ENCODE results near the gene TMC1.

The TMC1 gene

DNA sequence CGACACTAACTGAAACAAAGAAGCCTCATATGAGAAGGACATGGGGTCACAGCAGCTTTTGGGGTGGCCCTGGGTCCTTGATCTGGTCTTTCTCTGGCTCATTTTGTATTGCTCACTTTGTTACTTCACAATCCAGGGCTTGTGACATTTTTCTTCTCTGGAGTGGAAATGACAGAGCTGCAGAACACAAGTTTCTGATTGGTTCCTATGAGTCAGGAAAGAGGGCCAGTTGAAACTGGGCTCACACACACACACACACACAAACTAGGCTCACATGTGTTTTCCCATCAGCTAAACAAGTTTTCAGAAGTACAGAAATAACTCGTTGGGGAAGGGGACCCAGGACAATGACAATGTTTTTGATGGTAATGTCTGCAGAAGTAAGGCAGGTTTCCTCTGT is 54.3 kb downstream of the TMC1 start:
- no peak for DNase-seq (ENCODE audit: low read depth)

DNA sequence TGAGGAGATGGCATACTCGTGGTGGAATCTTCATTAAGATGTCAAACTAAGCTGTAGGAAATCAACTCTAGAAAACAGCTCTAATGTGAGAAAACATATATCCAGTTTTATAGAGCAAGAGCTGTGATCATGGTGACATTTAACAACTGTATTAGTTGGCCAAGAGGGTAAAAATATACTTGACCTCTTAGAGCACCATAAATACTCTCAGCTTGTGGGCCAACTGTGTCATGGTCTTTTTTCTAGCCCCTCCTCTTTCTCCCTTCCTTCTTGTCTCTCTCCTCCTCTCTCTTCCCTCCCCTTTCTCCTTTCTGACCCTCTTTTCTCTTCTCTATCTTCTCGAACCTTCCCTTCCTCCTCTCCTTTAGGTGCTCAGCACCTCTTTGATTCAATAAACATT is 54.7 kb downstream of the TMC1 start:
- DNase-seq (ENCODE audit: low read depth) = no peak

DNA sequence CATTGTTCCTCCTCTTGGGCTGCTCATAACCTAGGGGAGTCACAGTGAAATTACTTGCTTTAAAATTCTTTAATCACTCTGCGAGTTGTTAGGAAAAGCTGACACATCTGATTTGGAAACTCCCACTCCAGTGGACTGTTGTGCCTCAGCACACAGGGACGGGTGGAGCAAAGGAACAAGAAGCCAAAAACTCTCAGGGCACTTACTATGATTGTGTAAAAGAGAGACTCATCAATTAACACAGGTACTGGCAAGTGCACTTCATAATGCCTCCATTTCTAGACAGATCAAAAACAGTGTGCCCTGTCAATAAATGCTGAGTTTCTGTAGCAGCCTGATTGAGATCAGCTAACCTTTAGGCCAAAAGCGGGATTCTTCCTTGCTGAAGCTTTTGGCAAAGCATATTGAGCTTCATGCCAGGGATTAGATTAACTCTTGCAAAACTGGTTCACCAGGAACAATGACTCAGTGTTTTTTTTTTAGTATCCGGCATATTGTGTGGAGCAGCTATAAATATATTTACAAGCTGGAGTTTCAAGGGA is 55.9 kb downstream of the TMC1 start:
- DNase-seq (ENCODE audit: low read depth) = peak; percentile 93

DNA sequence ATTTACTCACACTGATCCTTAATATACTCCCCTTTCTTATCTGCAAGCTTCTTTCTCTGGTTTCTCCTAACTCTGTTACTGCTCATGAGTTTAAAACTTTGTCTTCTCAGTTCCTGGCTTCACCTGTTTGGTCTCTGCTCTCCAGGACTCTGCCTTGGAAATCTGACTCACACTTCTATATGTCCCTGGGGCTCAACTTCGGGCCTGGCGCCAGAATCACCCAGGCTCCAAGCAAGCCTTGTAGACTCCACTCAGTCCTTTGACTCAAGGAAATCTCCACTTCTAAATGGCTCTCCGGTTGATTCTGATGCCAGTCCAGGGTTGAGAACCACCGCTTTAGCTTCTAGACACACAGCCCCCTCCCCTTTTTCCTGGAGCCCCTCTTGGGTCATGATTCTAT is 57.8 kb downstream of the TMC1 start:
- peak; percentile 77 for DNase-seq (ENCODE audit: low read depth)

DNA sequence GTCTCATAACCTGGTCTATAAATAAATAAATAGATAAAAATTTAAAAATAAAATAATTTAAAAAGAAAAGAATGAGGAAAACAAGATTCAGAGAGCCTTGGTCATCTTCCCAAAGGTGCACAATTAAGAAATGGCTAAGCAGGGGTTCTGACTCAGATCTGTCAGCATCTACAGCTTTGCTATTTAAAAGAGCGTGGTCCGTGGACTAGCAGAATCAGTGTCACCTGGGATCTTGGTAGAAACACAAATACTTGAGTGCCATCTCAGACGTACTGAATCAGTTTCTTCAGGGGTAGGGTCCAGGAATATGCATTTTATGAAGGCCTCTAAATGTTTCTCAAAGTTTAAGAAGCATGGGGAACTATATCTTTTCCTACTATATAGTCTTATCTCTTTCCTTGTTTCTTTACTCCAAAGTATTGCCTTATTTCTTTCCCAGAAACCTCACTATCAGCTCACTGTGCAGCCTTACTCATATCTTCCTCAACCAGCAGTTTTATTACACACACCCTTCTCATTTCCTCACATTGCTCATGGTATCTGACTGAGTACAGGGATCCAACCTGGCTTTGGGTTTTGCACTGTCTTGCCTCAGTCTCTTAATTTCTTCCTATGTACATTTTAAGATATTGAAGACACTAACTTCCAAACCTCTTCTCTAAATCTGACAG is 58.6 kb downstream of the TMC1 start:
- DNase-seq (ENCODE audit: low read depth) = peak; percentile 69

DNA sequence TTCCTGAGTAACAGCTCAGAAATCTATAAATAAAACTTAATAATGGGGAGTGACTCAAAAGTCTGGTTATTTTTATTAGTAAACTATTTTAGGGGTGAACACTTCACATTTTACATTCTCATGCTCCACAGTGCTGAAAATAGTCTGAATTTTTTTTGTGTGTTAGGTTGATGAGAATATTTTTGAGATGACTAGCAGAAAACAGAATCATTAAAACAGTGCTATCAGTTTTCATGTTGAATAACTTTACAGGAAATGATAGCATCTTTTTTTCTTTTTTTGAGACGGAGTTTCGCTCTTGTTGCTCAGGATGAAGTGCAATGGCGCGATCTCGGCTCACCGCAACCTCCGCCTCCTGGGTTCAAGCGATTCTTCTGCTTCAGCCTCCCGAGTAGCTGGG is 60.3 kb downstream of the TMC1 start:
- peak; percentile 95 for DNase-seq (ENCODE audit: low read depth)

DNA sequence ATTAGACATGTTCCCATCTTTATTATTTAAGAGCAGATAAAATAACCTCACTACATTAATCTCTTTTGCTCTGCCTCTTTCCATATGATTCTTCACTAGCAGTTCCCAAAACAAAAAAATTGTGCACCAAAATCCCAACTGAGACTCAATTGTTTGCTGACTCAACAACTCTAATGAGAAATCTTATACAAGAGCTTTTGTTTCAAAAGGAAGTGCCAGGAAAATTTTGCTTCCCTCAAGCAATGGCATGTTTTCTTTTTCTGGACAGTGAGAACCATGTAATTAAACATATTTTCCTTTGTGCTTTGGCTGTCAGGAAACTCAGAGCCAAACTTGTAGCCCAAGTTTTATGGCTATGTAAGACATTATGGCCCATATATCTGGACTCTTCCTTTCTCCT is 62.0 kb downstream of the TMC1 start:
- DNase-seq (ENCODE audit: low read depth) = peak; percentile 75

DNA sequence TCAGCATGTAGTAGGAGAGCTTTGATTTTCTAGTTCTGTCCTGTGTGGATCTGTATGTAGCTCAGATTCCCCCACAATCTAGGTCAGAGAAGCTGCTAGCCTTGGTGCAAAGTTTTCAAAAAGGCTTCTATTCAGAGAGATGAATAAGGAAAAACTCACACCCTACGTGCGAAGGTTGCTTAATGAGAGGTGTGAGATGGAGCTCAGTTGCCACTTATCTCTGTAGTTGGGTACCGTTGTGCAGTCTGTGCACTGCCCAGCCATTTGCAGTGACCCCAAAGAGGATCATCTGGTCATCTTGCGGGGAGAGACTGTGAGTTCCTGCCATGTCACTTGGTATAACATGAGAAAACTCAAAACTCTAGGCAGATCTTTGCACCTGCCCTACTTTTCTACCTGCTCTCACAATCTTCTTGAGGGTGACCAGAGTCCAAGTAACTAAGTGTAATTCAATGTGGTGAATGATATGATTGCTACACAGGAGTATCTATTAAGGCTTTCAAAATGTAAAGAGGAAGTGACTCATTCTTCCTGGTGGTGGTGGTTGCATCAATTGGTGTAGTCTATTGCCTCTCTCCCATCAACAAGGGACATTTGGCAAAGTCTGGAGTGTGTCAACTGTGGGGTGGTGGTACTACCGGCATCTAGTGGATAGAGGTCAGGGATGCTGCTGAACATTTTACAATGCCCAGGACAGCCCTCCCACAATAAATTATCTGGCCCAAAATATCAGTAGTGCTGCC is 65.2 kb downstream of the TMC1 start:
- peak; percentile 92 for DNase-seq (ENCODE audit: low read depth)

DNA sequence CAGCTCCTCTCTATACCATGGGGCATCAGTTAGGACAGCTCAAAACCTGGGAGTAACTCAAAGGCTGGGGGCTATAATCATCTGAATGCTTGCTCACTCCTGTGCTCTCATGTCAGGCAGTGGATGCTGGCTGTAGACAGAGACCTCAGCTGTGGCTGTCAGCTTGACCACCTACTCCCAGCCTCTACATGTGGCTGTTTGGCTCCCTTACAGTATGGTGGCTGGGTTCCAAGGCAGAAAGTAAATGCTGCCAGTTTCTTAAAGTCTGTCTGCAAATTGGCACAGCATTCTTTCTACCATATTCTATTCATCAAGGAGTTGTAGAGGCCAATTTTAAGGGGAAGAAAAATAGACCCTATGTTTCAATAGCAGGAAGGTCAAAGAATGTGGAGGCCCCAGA is 66.9 kb downstream of the TMC1 start:
- DNase-seq (ENCODE audit: low read depth) = peak; percentile 56

DNA sequence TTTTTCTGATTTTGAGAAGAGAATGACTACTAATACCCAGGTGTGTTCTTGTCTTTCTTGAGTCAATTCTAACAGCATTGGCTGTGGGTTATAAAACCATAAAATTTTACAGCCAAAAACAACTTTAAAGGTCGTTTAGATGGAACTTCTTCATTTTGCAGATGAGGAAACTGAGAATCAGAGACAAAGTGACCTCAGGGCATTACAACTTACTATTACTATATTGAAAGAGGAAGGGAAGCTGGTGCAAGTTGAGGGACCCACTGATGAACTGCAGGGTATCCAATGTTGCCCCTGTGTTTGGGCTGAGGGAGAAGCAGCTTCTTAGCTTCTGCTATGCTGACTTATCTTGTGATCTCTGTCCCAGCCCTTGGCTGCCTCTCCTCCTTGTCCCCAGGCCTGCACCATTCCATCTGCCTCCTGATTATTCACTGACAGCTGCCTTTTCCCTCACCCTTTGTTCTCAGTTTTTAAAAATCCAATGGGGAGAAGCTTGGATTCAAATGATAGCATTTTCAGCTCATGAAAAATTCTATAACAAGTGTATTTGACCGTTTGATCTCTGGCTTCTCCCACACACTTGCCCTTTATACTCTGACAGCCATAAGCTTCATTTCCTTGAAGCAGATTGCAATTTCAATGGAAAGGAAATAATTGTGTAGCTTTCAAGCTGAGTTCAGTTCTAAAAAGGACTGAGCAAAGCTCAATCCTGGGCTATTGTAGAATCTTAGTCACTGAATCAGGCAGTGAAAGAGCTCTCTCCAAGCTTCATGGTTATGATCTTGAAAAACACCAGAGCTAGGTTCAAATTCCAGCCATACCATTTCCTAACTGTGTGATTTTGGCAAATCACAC is 68.5 kb downstream of the TMC1 start:
- peak; percentile 68 for DNase-seq (ENCODE audit: low read depth)

DNA sequence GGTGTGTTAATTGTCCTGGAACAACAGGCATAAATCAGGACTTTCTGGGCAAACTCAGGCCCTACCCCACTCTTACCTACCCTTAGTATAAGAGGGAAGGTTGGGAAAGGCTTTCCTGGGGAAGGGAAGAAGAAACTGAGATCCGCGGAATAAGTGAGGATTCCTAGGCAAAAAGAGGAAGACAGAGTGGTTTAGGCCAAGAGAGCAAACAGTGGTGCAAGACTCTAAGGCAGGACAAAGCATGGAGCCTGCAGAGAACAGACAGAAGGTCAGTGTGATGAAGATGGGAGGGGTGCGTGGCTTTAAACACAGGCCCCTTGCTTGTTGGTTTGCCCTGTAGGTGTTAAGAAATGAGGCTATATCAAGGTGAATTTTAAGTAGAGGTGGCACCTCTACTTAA is 69.4 kb downstream of the TMC1 start:
- DNase-seq (ENCODE audit: low read depth) = no peak

DNA sequence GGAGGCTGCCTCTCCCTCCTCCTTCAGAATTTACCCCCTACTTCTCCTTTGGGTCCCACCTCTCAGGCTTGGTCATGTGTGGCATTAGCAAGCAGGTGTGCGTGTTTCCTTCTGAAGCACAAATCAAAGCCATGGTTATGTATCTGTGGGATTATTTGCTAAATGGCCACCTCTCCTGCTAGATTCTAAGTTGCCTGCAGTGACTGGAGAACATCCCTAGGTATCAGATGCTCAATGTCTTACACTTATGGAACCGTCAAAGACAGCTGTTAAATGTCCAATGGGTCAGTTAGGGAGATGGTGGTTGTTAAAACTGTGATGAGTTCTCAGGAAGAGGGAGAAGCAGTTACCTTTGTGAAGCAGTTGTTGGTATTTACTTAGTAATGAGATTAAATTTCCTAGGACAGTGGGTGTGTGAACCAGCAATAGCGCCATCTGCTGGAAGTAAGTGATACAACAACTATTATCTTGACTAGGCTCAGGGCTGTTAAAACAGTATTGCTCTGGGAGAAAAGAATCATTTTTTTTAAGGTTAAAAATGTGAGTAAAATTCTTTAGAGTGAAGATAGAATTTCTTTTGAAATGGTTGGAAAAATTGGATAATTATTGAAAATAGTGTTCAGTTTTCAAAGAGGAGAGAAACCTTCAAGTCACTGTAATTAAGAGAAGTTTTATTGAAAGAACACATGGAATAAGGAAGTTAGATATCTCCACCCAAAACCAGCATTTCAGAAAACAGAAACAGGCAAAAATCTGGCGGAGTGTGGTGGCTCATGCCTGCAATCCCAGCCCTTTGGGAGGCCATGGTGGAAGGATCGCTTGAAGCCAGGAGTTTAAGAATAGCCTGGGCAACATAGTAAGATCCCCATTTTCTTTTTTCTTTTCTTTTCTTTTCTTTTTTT is 71.3 kb downstream of the TMC1 start:
- DNase-seq (ENCODE audit: low read depth) = peak; percentile 73

DNA sequence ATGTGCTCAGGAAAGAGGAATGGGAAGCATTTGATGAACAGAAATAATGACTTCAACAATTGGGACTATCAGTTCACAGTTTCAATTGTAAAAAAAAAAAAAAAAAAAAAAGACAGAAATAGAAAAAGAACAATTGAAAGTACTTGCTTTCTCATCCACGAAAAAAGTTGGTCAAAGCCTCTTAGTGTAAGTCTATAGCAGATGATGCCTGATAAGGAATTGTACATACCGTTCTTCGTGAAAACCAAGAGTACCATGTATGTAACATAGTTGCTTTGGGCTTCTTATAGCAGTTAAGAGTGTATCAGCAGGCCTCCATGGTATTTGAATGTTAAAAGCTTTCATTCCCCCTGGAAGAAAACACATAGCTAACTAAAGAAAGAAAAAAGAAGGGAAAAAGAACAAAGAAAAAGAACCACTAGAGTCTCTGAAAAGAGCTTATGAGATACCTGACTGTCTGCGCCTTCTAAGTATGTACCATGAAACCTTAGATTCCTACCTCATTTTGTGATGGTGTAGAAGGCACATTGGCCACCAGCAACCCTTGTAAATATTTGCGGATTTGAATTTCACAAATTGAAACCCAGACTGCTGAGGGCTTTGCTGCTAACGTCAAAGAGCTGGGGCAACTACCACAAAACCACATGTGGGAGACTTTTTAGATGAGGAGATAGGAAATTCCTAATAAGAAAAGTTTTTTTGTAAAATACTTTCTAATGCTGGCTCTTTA is 75.2 kb downstream of the TMC1 start:
- peak; percentile 87 for DNase-seq (ENCODE audit: low read depth)

DNA sequence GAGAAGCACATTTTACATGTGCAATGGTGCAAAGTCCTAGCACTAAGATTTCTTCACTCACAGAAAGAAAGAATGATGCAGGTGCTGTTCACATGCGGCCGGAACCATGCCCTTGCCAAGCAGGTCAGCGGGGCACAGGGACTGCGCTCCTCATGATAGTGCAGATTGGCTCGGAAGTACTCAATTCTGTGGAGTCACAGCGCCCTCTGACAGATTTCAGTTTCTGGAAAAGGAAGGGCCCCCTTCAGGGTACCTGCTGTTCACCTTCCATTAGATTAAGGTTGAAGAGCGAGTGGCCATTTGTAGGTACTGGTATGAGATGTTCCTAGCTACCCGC is 75.7 kb downstream of the TMC1 start:
- DNase-seq (ENCODE audit: low read depth) = no peak

DNA sequence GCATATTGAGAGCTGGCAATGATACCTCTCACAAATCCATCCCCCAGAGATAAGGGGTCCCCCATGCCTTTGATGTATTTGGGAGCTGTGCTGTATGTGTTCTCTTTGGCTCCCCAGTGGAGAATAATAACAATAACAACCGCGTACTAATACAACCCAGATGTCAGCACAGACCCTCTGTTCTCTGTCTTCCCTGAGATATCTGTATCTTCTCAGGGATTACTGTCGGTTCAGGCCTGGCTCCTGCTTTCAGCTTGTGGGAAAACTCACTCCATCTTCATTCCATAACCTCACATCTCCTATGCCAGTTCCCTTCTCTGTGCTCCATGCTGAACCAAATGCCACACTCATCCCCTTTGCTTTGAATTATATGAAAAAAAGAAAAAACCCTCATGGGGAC is 76.2 kb downstream of the TMC1 start:
- DNase-seq (ENCODE audit: low read depth) = no peak

DNA sequence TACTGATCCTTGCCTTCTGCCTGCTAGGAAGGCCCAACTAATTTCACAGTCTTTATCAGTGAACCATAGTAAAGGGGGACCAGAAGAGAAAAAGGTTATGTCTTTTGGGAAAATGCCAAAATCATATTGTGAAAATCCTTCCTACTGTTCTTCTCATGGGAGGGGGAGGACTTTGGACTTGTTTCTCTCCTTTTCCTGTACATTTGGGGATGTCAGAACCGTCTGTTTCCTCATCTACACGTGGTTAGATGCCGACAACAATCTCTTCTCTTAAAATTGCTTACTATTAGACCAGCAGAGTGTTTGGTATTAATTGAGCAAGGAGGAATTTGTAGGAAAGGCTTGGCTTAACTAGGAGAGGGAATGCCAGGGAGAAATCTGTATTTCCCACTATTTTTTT is 77.2 kb downstream of the TMC1 start:
- no peak for DNase-seq (ENCODE audit: low read depth)

DNA sequence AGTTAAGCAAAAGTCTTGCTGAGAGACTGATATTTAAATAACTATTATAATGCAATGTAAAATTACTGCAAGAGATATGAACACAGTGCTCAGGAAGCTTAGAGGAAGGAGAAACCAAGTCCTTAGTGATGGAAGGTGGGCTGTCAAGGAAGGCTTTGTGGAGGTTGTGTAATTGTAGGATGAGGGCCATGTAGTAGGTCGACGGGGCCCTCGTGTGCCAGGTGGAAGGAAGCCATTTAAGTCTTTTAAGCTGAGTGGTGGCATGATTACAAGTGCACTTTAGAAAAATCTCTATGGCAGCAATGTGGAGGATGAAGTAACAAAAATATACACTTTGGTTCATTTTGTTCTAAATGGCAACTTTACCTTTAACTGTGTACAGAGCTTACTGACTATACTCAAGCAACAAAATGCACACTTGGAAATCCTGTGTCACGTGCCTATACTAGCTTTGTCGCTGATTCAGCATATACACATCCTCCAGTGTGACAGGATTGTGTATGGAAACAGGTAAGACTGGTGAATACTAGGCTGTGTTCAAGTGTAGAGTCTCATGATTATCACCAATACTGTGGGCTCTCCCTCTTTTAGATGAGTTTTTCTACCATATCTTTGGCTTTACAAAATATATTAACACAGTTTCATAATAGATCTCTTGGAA is 78.6 kb downstream of the TMC1 start:
- no peak for DNase-seq (ENCODE audit: low read depth)

DNA sequence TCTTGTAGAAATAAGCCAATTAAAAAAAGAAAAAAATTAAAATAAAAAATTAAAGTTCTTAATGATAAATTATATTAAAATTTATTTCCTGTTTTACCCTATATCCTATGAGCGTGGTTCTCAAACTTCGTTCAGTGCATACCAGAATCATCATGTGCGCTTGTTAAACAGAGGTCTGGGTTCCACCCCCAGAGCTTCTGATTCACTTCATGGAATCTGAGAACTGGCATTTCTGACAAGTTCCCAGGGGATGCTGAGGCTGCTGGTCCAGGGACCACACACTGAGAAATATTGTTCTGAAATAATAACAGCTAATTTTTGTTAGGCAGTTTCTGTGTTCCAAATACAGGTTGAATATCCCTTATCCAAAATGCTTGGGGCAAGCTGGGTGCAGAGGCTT is 79.3 kb downstream of the TMC1 start:
- DNase-seq (ENCODE audit: low read depth) = peak; percentile 85

DNA sequence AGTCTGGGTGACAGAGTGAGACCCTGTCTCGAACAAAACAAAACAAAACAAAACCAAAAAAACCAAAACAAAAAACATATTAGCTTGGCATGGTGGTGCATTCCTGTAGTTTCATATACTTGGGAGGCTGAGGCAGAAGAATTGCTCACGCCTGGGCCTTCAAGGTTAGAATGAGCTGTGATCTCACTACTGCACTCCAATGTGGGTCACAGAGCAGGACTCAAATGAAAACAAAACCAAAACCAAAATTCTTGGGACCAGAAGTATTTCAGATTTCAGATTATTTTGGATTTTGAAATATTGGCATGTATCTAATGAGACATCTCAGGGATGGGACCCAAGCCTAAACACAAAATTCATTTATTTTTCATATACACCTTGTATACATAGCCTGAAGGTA is 80.2 kb downstream of the TMC1 start:
- no peak for DNase-seq (ENCODE audit: low read depth)

DNA sequence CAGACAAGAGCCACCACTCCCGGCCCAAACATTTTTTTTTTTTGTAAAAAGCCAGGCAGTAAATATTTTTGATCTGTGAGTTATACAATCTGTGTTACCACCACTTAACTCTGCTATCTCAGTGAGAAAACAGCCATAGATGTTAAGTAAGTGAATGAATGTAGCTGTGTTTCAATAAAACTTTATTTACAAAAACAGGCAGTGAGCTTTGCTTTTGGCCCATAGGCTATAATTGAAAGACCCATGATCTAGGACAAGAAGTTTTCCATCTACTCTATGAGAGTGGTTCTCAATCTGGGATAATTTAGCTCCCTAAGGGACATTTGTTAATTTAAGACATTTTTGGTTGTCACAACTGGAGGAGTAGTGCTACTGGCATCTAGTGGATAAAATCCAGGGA is 91.0 kb downstream of the TMC1 start:
- peak; percentile 31 for DNase-seq (ENCODE audit: low read depth)

DNA sequence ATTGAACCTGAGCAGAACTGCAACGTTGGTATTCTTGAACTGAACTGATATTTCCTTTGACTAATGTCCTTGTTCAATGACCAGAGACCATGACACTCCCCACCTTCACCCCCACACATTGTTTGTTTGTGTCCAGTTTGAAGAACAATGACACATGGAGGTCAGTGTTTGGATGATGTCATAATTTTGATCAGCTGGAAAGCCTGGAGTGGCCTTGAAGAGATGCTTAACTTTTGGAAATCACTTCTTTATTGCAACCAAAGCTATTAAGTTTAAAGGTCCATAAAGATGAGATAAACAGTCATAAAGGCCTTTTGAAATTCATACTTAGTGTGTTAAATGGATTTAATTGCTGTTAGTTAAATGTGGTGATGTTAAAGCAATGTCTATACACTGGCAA is 92.7 kb downstream of the TMC1 start:
- DNase-seq (ENCODE audit: low read depth) = no peak

Measured in EH (cell line).